Fibroblast of villous mesenchyme (primary cell): ENCODE data around the gene VCAN. TPM values are rescaled to one million over a fixed set of nuclear protein-coding genes. Genes with fewer than 3 reads are reported as not detected.
A peak's percentile ranks its signal among the peaks of the same experiment; 100 is the strongest.

Experiments
- DNase-seq: peaks from one replicate; pipeline ENCODE4 v3.0.0-alpha.2; 2010; ENCODE audit warnings: low read depth
- H3K4me3 ChIP-seq: 2 replicates; pipeline ENCODE4 v1.5.1; 2011; ENCODE audit warnings: low read depth, mild to moderate bottlenecking, low read length
- CTCF ChIP-seq: IDR thresholded peaks from 2 replicates; pipeline ENCODE4 v1.5.1; 2012; ENCODE audit warnings: low read depth, mild to moderate bottlenecking, low read length; ENCODE audit not compliant: insufficient read depth
- total RNA-seq: library from RNA; depleted of rRNA; stranded (reverse); fragments of >200 nt; gene quantifications from 2 replicates; pipeline ENCODE4 v1.2.3, GENCODE V29; 2012

VCAN gene
- 490 and 730 TPM in 2 replicates for total RNA-seq

GRCh38 chr5:83471405-83472212 lies at the start of gene VCAN:
Gene VCAN, plus strand, starts transcription at chr5:83471744. Its CDS starts 11,775 bp downstream, at chr5:83483519.
- TF ChIP-seq CTCF: no peak
- H3K4me3 ChIP-seq: peak within 1 kb of the TSS; percentile 83
- DNase-seq: peak; percentile 92

GRCh38 chr5:83422284-83422683 lies 49.3 kb upstream of the VCAN start:
- H3K4me3 ChIP-seq: no peak overlapping the region
- TF ChIP-seq CTCF: no peak
- DNase-seq: no peak

DNA sequence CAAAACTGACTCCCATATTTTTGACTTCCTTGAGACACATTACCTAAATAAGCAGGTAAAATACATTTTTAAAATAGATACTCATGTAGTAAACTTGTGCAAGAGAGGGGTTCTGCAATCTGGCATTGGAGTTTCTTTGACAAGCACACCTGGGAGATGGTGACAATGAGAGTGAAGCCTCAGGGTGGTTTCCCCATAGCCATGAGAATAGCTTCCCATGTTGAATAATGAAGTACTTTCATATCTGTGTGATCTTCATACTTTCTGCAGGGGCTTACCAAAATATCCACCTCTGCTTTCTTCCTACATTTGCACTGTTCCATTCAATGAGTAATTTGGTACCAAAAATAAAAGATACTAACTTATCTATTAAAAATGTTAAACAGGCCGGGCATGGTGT lies 44.7 kb upstream of the VCAN start:
- DNase-seq: no peak
- TF ChIP-seq CTCF: no peak
- H3K4me3 ChIP-seq: no peak overlapping the region

DNA sequence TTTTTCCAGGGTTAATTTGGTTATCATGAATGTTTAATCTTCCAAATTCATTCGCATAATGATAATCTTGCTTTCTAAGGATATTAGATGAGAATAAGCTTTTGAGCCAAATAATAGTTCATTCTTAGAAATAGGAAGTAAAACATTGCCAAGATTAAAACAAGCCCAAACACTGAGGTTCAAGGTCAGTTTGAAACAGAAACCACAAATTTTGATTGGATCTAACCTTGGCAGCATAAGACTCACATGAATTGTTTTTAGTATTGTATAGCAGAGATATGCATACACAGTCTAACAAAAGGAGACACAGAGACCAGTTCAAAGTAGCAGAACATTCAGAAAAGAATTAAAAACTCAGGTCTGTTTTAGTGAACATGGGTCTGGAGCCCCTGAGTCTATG lies 43.4 kb upstream of the VCAN start:
- H3K4me3 ChIP-seq: no peak overlapping the region
- DNase-seq: no peak
- TF ChIP-seq CTCF: no peak

DNA sequence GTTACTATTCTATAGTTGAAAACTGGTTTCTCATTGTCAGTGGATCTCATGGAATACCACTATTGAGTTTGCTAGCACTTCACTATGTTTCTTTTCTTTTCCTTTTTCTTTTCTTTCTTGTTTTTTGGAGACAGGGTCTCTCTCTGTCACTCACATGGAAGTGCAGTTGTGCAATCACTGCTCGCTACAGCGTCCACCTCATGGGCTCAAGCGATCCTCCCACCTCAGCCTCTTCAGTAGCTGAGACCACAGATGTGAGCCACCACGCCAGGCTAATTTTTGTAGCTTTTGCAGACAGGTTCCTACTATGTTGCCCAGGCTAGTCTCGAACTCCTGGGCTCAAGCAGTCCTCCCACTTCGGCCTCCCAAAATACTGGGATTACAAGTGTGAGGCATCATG lies 42.7 kb upstream of the VCAN start:
- H3K4me3 ChIP-seq: no peak overlapping the region
- TF ChIP-seq CTCF: no peak
- no peak for DNase-seq

- DNase-seq: peak; percentile 73
- TF ChIP-seq CTCF: peak; percentile 94
These were observed 41.2 kb upstream of the VCAN start for GRCh38 chr5:83430130-83431010.

More at GRCh38 chr5:83430130-83431010, 41.2 kb upstream of the VCAN start:
- no peak overlapping the region for H3K4me3 ChIP-seq
